Neuronal stem cell (in vitro differentiated cells): Measurements from ENCODE around the gene EFCAB7.

Source experiments
- DNase-seq: peaks from one replicate; pipeline ENCODE4 v3.0.0-alpha.2; 2013; ENCODE audit warnings: low spot score
- H2AFZ ChIP-seq: one replicate; pipeline ENCODE4 v1.6.1; 2013; ENCODE audit warnings: mild to moderate bottlenecking, low read length, inconsistent platforms
- H2AK5ac ChIP-seq: 2 replicates; pipeline ENCODE4 v1.6.1; 2013; ENCODE audit warnings: low read depth, mild to moderate bottlenecking, inconsistent platforms, low read length, moderate library complexity, mixed read lengths
- H2BK120ac ChIP-seq: 2 replicates; pipeline ENCODE4 v1.6.1; 2013; ENCODE audit warnings: low read depth, mild to moderate bottlenecking, inconsistent platforms, low read length, moderate library complexity, mixed read lengths
- H2BK12ac ChIP-seq: one replicate; pipeline ENCODE4 v1.6.1; 2013; ENCODE audit warnings: low read length, inconsistent platforms
- H2BK15ac ChIP-seq: 2 replicates; pipeline ENCODE4 v1.6.1; 2013; ENCODE audit warnings: mild to moderate bottlenecking, low read length, inconsistent platforms, mixed read lengths
- H2BK5ac ChIP-seq: one replicate; pipeline ENCODE4 v1.6.1; 2013; ENCODE audit warnings: inconsistent platforms, mild to moderate bottlenecking, low read length, moderate library complexity
- H3K14ac ChIP-seq: one replicate; pipeline ENCODE4 v1.6.1; 2013; ENCODE audit warnings: low read length, inconsistent platforms
- H3K18ac ChIP-seq: 2 replicates; pipeline ENCODE4 v1.6.1; 2013; ENCODE audit warnings: low read length, inconsistent platforms
- H3K23ac ChIP-seq: 2 replicates; pipeline ENCODE4 v1.6.1; 2013; ENCODE audit warnings: low read depth, mild to moderate bottlenecking, mixed read lengths, low read length, inconsistent platforms; ENCODE audit not compliant: poor library complexity
- H3K27ac ChIP-seq: replicated peaks from 3 replicates; pipeline ENCODE4 v1.5.1; 2013; ENCODE audit warnings: low read length, inconsistent platforms
- H3K27me3 ChIP-seq, 3 experiments: 2 replicates each; pipeline ENCODE4 v1.6.1; 2013; ENCODE audit warnings: low read length in 3 of 3, mild to moderate bottlenecking in 2 of 3, inconsistent platforms in 1 of 3, low read depth in 1 of 3, mixed read lengths in 1 of 3, moderate library complexity in 1 of 3; ENCODE audit not compliant: control insufficient read depth in 3 of 3, insufficient read depth in 3 of 3
- H3K36me3 ChIP-seq, 2 donors: replicated peaks in 1 of 2; 2 replicates each; pipeline ENCODE4 v1.6.1; 2013; ENCODE audit warnings: low read length in 2 of 2; ENCODE audit not compliant: control insufficient read depth in 2 of 2, insufficient read depth in 2 of 2
- H3K4ac ChIP-seq: 2 replicates; pipeline ENCODE4 v1.6.1; 2013; ENCODE audit warnings: inconsistent platforms, mild to moderate bottlenecking, low read length, moderate library complexity
- H3K4me1 ChIP-seq, 2 donors: 1 replicate in 1 of 2; 2 replicates in 1 of 2; pipeline ENCODE4 v1.6.1; 2013; ENCODE audit warnings: low read length in 2 of 2, low read depth in 1 of 2; ENCODE audit not compliant: control insufficient read depth in 2 of 2, insufficient read depth in 1 of 2
- H3K4me2 ChIP-seq: one replicate; pipeline ENCODE4 v1.6.1; 2013; ENCODE audit warnings: mild to moderate bottlenecking, low read length, inconsistent platforms; ENCODE audit not compliant: insufficient read depth, poor library complexity, severe bottlenecking
- H3K4me3 ChIP-seq, 2 donors: 2 replicates each; pipeline ENCODE4 v1.5.1; 2013; ENCODE audit warnings: low read length in 2 of 2, mild to moderate bottlenecking in 2 of 2, inconsistent platforms in 1 of 2, moderate library complexity in 1 of 2
- H3K79me1 ChIP-seq: one replicate; pipeline ENCODE4 v1.6.1; 2013; ENCODE audit warnings: low read depth, mild to moderate bottlenecking, inconsistent platforms, low read length, moderate library complexity
- H3K9ac ChIP-seq: one replicate; pipeline ENCODE4 v1.6.1; 2013; ENCODE audit warnings: mild to moderate bottlenecking, low read depth, low read length, inconsistent platforms; ENCODE audit not compliant: poor library complexity
- H3K9me3 ChIP-seq, 2 donors: replicated peaks in 1 of 2; 2 replicates each; pipeline versions ENCODE3 to v1.6.1; 2013; ENCODE audit warnings: low read length in 2 of 2, mild to moderate bottlenecking in 2 of 2, inconsistent platforms in 1 of 2, low read depth in 1 of 2, mixed read lengths in 1 of 2, moderate library complexity in 1 of 2; ENCODE audit not compliant: control insufficient read depth in 2 of 2, insufficient read depth in 1 of 2
- H4K8ac ChIP-seq: one replicate; pipeline ENCODE4 v1.6.1; 2013; ENCODE audit warnings: low read depth, mild to moderate bottlenecking, inconsistent platforms, low read length, moderate library complexity
- H4K91ac ChIP-seq: one replicate; pipeline ENCODE4 v1.6.1; 2013; ENCODE audit warnings: low read length, low read depth, mild to moderate bottlenecking, inconsistent platforms; ENCODE audit not compliant: poor library complexity
- WGBS, 2 donors: extraction: QIAGEN DNeasy Blood & Tissue Kit; methylation state at CpG; one replicate each; pipeline ENCODE4 v1.1.7; 2013; ENCODE audit warnings: missing lambda C conversion rate in 2 of 2, mixed read lengths in 1 of 2; ENCODE audit not compliant: insufficient read length in 2 of 2, insufficient replicate concordance in 1 of 2; ENCODE audit errors: extremely low coverage in 2 of 2; 5-methylcytosine and 5-hydroxymethylcytosine counted together

Gene EFCAB7

GRCh38 chr1:63533931-63534330, 10.6 kb downstream of the EFCAB7 start:
- no peak overlapping the region for H4K91ac ChIP-seq
- no peak overlapping the region for H3K14ac ChIP-seq
- no peak overlapping the region for H2AFZ ChIP-seq
- H2AK5ac ChIP-seq: no peak overlapping the region
- H3K27ac ChIP-seq: no peak overlapping the region
- no peak overlapping the region for H3K23ac ChIP-seq
- no peak overlapping the region for H3K4me2 ChIP-seq
- no peak for DNase-seq
- H2BK5ac ChIP-seq: no peak overlapping the region
- no peak overlapping the region for H4K8ac ChIP-seq
- no CpG with 5 or more reads among the region's 1 CpG for WGBS, 2 donors
- no peak overlapping the region for H3K4ac ChIP-seq
- no peak overlapping the region for H2BK12ac ChIP-seq
- H3K4me3 ChIP-seq: no peak overlapping the region
- H3K27me3 ChIP-seq: no peaks in the 10 kb centered on the region
- H3K36me3 ChIP-seq: peaks cover 0 to 36% of the 10 kb centered on the region in 2 donors
- H3K9me3 ChIP-seq: no peaks in the 10 kb centered on the region
- H3K79me1 ChIP-seq: no peaks in the 10 kb centered on the region
- no peak overlapping the region for H3K9ac ChIP-seq
- H3K18ac ChIP-seq: no peak overlapping the region
- H3K4me1 ChIP-seq: no peaks in the 10 kb centered on the region
- no peak overlapping the region for H2BK120ac ChIP-seq
- H2BK15ac ChIP-seq: no peak overlapping the region

DNA sequence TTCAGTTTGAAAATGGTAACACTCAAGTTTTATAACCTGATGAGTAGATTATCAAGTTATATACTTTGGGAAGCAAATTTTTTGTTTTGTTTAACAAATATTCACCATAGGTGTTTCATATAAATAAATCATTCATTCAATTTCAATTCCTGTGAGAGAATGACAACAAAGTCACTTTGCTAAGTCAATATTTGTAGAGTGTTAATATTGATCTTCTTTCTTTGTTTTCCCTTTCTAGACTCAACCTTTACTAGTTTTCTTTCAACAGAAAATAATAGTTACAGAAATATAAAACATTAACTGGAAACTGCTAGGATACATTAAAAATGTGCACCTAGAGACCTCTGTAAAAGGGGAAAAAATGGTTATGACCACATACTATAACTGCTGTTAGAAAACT, 11.1 kb downstream of the EFCAB7 start:
- H3K23ac ChIP-seq: no peak overlapping the region
- no peak overlapping the region for H3K4me2 ChIP-seq
- no peak overlapping the region for H3K14ac ChIP-seq
- no peak overlapping the region for H3K18ac ChIP-seq
- peaks cover 0 to 36% of the 10 kb centered on the region in 2 donors for H3K36me3 ChIP-seq
- H2BK5ac ChIP-seq: no peak overlapping the region
- H3K4me3 ChIP-seq: no peak overlapping the region
- H4K8ac ChIP-seq: no peak overlapping the region
- no peak overlapping the region for H3K27ac ChIP-seq
- H3K9ac ChIP-seq: no peak overlapping the region
- H2BK12ac ChIP-seq: no peak overlapping the region
- no peaks in the 10 kb centered on the region for H3K4me1 ChIP-seq
- DNase-seq: no peak
- H3K79me1 ChIP-seq: no peaks in the 10 kb centered on the region
- no peaks in the 10 kb centered on the region for H3K27me3 ChIP-seq
- H4K91ac ChIP-seq: no peak overlapping the region
- H2BK15ac ChIP-seq: no peak overlapping the region
- no peak overlapping the region for H2AK5ac ChIP-seq
- H2AFZ ChIP-seq: no peak overlapping the region
- no peaks in the 10 kb centered on the region for H3K9me3 ChIP-seq
- no peak overlapping the region for H2BK120ac ChIP-seq
- no peak overlapping the region for H3K4ac ChIP-seq

GRCh38 chr1:63537006-63537405, 13.7 kb downstream of the EFCAB7 start:
- H3K9ac ChIP-seq: no peak overlapping the region
- no peak overlapping the region for H3K4me3 ChIP-seq
- no peaks in the 10 kb centered on the region for H3K9me3 ChIP-seq
- no peak overlapping the region for H4K91ac ChIP-seq
- H3K4me2 ChIP-seq: no peak overlapping the region
- no peak overlapping the region for H3K23ac ChIP-seq
- H3K4ac ChIP-seq: no peak overlapping the region
- H2AFZ ChIP-seq: no peak overlapping the region
- H3K18ac ChIP-seq: no peak overlapping the region
- no peak overlapping the region for H3K27ac ChIP-seq
- H2BK12ac ChIP-seq: no peak overlapping the region
- H3K14ac ChIP-seq: no peak overlapping the region
- no peaks in the 10 kb centered on the region for H3K4me1 ChIP-seq
- H4K8ac ChIP-seq: no peak overlapping the region
- no peak overlapping the region for H2BK120ac ChIP-seq
- no peak overlapping the region for H2BK15ac ChIP-seq
- no peak for DNase-seq
- H3K36me3 ChIP-seq: peaks cover 0 to 36% of the 10 kb centered on the region in 2 donors
- no CpG with 5 or more reads among the region's 2 CpGs for WGBS, 2 donors
- H3K79me1 ChIP-seq: no peaks in the 10 kb centered on the region
- H3K27me3 ChIP-seq: no peaks in the 10 kb centered on the region
- no peak overlapping the region for H2AK5ac ChIP-seq
- no peak overlapping the region for H2BK5ac ChIP-seq

DNA sequence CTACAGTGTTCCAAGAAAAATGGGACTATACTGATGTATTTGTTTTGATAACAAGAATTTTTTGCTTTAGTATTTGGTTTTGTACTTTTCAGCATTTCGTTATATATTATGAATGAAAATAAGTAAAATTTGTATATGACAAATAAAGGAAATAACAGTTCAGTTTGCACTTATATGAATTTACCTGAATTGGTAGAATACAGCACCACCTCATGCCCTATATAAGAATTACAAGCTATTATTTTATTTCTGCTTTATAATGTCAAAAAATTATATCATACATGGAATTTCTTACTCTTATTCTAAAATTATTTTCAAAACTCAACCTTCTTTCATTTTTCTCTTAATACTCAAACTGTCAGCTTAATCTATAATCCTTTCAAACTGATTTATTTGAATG, 14.6 kb downstream of the EFCAB7 start:
- 100% methylated on average over 1 of the region's 1 CpG; no CpG with 5 or more reads in 1 of the 2 donors for WGBS, 2 donors

More for the DNA sequence above, 14.6 kb downstream of the EFCAB7 start:
- Histone ChIP-seq H3K36me3 (peaks cover 0 to 29% of the 10 kb centered on the region in 2 donors), H3K18ac (no peak overlapping the region), H2BK120ac (no peak overlapping the region), H3K4ac (no peak overlapping the region), H2BK5ac (no peak overlapping the region), H3K79me1 (no peaks in the 10 kb centered on the region), H3K27me3 (no peaks in the 10 kb centered on the region), H3K27ac (no peak overlapping the region), H2AK5ac (no peak overlapping the region), H3K14ac (no peak overlapping the region), H2AFZ (no peak overlapping the region), H4K91ac (no peak overlapping the region), H2BK15ac (no peak overlapping the region), H4K8ac (no peak overlapping the region), H3K4me3 (no peak overlapping the region), H3K4me1 (no peaks in the 10 kb centered on the region), H3K9ac (no peak overlapping the region), H2BK12ac (no peak overlapping the region), H3K4me2 (no peak overlapping the region), H3K23ac (no peak overlapping the region), H3K9me3 (no peaks in the 10 kb centered on the region)
- no peak for DNase-seq
